ENCODE data around the gene BAG2. TPM values are rescaled to one million over a fixed set of nuclear protein-coding genes. Genes with fewer than 3 reads are reported as not detected.

Gene BAG2
- total RNA-seq, 1 donor from 2014 or later: 5.0 TPM

Other genes with a start within 250 kb of the BAG2 start
- gene BEND6, start 217.2 kb upstream of the BAG2 start, total RNA-seq: 6.6 to 8.1 TPM (median 7.6 TPM) in 3 replicates
- 26.2 to 29.8 TPM (median 27.6 TPM) in 3 replicates for gene KIAA1586, start 125.6 kb upstream of the BAG2 start, total RNA-seq
- 79.9 to 93.8 TPM (median 87.2 TPM) in 3 replicates for gene ZNF451, start 82.1 kb upstream of the BAG2 start, total RNA-seq
- 15.2 to 16.8 TPM (median 16.1 TPM) in 3 replicates for gene RAB23, start 50.0 kb downstream of the BAG2 start, total RNA-seq
- gene PRIM2, start 145.3 kb downstream of the BAG2 start, total RNA-seq: 16.6 to 17.9 TPM (median 16.9 TPM) in 3 replicates